ENCODE results near the gene NPIPB8. TPM values are rescaled to one million over a fixed set of nuclear protein-coding genes. Genes with fewer than 3 reads are reported as not detected.
"Not testable (repeated sequence)": the region's sequence is repeated elsewhere in the genome, so short reads cannot be mapped to it uniquely, and the experiment has no call there.

Gene NPIPB8
- total and polyA plus RNA-seq, 9 donors = 0.06 to 1.4 (median 0.57) TPM; not detected in 1

- Histone ChIP-seq H3K27me3 (ENCODE audit: control insufficient read depth, insufficient read depth, low read length) (peaks cover 2% of the 10 kb centered on the region), H3K9me3 (replicated peaks; ENCODE audit: control insufficient read depth, low read depth, low read length) (no peaks in the 10 kb centered on the region), H3K36me3 (ENCODE audit: control insufficient read depth, insufficient read depth, low read length) (peaks cover 3% of the 10 kb centered on the region), H3K4me1 (ENCODE audit: control insufficient read depth, insufficient read depth, low read length) (peaks cover 11% of the 10 kb centered on the region), H3K4me3 (ENCODE audit: low read length) (no peak within 1 kb of the TSS), H3K27ac (ENCODE audit: low read length) (no peak within 1 kb of the TSS)
- no peak for DNase-seq
- 12% methylated on average over 9 of the region's 11 CpGs for WGBS (ENCODE audit: insufficient coverage)
Observed at GRCh38 chr16:28596840-28597691, 40.8 kb upstream of the NPIPB8 start, which contains the start of gene SULT1A2. Gene SULT1A2 (minus strand): TSS chr16:28597050. CDS start chr16:28595930, 1,120 bp downstream.

DNA sequence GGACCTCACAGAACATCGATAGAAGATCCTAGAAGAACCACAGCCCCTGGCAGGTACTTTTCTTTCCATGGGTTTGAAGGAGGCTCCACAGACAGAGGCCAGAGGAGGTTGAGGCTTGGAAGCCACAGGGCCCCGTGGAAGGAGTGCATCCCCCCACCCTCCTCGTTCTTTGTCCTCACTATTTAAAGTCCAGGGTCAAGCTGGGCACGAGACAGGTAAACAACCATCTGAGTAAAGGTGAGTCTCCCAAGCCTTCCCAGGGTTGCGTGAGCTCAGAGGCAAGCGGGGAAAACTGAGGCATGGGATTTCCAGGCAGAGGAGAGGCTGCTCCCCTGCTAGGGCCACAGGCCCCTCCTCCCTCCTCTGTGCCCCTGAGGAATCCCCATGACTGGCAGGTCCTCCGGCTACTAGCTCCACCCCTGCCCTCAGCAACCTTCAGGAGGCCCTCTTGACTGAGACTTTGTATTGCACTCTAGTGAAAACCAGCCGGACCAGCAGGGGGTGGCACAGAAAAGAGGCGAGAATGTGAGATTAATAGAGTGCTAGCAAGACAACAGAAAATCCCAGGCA lies 40.1 kb upstream of the NPIPB8 start:
- Histone ChIP-seq H3K4me1 (ENCODE audit: control insufficient read depth, insufficient read depth, low read length) (peaks cover 11% of the 10 kb centered on the region), H3K9me3 (replicated peaks; ENCODE audit: control insufficient read depth, low read depth, low read length) (no peaks in the 10 kb centered on the region), H3K36me3 (ENCODE audit: control insufficient read depth, insufficient read depth, low read length) (peaks cover 3% of the 10 kb centered on the region), H3K27me3 (ENCODE audit: control insufficient read depth, insufficient read depth, low read length) (peaks cover 2% of the 10 kb centered on the region), H3K27ac (ENCODE audit: low read length) (no peak overlapping the region), H3K4me3 (ENCODE audit: low read length) (no peak overlapping the region)
- no peak for DNase-seq
- WGBS (ENCODE audit: insufficient coverage) = 59% methylated on average over 5 of the region's 9 CpGs

- not testable (repeated sequence) for H3K36me3 ChIP-seq (ENCODE audit: control insufficient read depth, insufficient read depth, low read length); H3K9me3 ChIP-seq (replicated peaks; ENCODE audit: control insufficient read depth, low read depth, low read length); H3K27me3 ChIP-seq (ENCODE audit: control insufficient read depth, insufficient read depth, low read length); H3K4me3 ChIP-seq (ENCODE audit: low read length); H3K27ac ChIP-seq (ENCODE audit: low read length); DNase-seq
- H3K4me1 ChIP-seq (ENCODE audit: control insufficient read depth, insufficient read depth, low read length) = peaks cover 11% of the 10 kb centered on the region
- WGBS (ENCODE audit: insufficient coverage) = no CpG with 5 or more reads among the region's 17 CpGs
Observed at GRCh38 chr16:28599377-28600285, 38.2 kb upstream of the NPIPB8 start.

DNA sequence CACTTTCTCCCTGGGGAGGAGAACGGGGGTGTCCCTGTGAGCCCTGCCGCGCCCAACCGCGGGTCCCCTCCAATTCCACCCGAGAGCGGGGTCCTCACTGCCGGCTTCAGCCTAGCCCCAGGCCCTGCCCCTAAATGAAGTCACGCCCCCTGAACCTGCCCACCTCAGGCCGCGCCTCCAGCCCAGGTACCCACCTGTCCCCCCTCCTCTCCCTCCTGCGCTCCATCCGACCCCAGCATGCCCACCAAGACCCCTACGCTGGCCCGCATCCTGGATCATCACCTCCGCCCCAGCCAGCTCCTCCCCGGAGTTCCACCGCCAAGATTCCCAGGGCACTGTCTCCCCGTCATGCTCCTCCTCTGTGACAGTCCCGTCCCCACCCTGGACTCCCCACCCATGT lies 36.9 kb upstream of the NPIPB8 start:
- peaks cover 11% of the 10 kb centered on the region for H3K4me1 ChIP-seq (ENCODE audit: control insufficient read depth, insufficient read depth, low read length)
- not testable (repeated sequence) for H3K27me3 ChIP-seq (ENCODE audit: control insufficient read depth, insufficient read depth, low read length); H3K36me3 ChIP-seq (ENCODE audit: control insufficient read depth, insufficient read depth, low read length); H3K27ac ChIP-seq (ENCODE audit: low read length); H3K9me3 ChIP-seq (replicated peaks; ENCODE audit: control insufficient read depth, low read depth, low read length); DNase-seq; H3K4me3 ChIP-seq (ENCODE audit: low read length)
- WGBS (ENCODE audit: insufficient coverage) = 10% methylated on average over 5 of the region's 20 CpGs

DNA sequence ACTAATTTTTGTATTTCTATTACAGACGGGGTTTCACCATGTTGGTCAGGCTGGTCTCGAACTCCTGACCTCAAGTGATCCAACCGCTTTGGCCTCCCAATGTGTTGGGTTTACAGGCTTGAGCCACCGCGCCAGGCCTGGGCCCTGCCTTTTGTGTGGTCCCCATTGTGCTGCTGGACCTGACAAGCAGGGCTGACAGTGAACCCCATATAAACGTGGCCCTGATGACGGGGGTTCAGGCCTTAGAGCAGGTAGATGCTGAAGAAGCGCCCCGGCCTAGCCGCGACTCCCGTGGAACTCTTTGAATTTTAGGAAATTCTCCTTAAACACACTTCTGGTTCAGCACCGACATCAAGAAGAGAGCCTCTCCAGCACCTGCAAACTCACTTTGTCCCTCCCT lies 36.3 kb upstream of the NPIPB8 start:
- H3K4me1 ChIP-seq (ENCODE audit: control insufficient read depth, insufficient read depth, low read length); H3K36me3 ChIP-seq (ENCODE audit: control insufficient read depth, insufficient read depth, low read length); H3K27ac ChIP-seq (ENCODE audit: low read length); H3K27me3 ChIP-seq (ENCODE audit: control insufficient read depth, insufficient read depth, low read length); DNase-seq; H3K4me3 ChIP-seq (ENCODE audit: low read length); H3K9me3 ChIP-seq (replicated peaks; ENCODE audit: control insufficient read depth, low read depth, low read length): not testable (repeated sequence)
- WGBS (ENCODE audit: insufficient coverage) = 84% methylated on average over 10 of the region's 13 CpGs

GRCh38 chr16:28602062-28602461 lies 35.8 kb upstream of the NPIPB8 start:
- H3K9me3 ChIP-seq (replicated peaks; ENCODE audit: control insufficient read depth, low read depth, low read length); H3K27me3 ChIP-seq (ENCODE audit: control insufficient read depth, insufficient read depth, low read length); DNase-seq; H3K27ac ChIP-seq (ENCODE audit: low read length); H3K36me3 ChIP-seq (ENCODE audit: control insufficient read depth, insufficient read depth, low read length); H3K4me1 ChIP-seq (ENCODE audit: control insufficient read depth, insufficient read depth, low read length); H3K4me3 ChIP-seq (ENCODE audit: low read length): not testable (repeated sequence)
- no CpG with 5 or more reads among the region's 10 CpGs for WGBS (ENCODE audit: insufficient coverage)

- WGBS (ENCODE audit: insufficient coverage) = 100% methylated on average over 2 of the region's 6 CpGs
- Histone ChIP-seq H3K27me3 (ENCODE audit: control insufficient read depth, insufficient read depth, low read length) (no peaks in the 10 kb centered on the region), H3K4me3 (ENCODE audit: low read length) (no peak overlapping the region), H3K4me1 (ENCODE audit: control insufficient read depth, insufficient read depth, low read length) (no peaks in the 10 kb centered on the region), H3K27ac (ENCODE audit: low read length) (no peak overlapping the region), H3K36me3 (ENCODE audit: control insufficient read depth, insufficient read depth, low read length) (no peaks in the 10 kb centered on the region), H3K9me3 (replicated peaks; ENCODE audit: control insufficient read depth, low read depth, low read length) (no peaks in the 10 kb centered on the region)
- DNase-seq = no peak
Observed at GRCh38 chr16:28602529-28602928, 35.3 kb upstream of the NPIPB8 start.

- Histone ChIP-seq H3K4me1 (ENCODE audit: control insufficient read depth, insufficient read depth, low read length) (no peaks in the 10 kb centered on the region), H3K27me3 (ENCODE audit: control insufficient read depth, insufficient read depth, low read length) (no peaks in the 10 kb centered on the region), H3K27ac (ENCODE audit: low read length) (no peak overlapping the region), H3K4me3 (ENCODE audit: low read length) (no peak overlapping the region), H3K36me3 (ENCODE audit: control insufficient read depth, insufficient read depth, low read length) (no peaks in the 10 kb centered on the region), H3K9me3 (replicated peaks; ENCODE audit: control insufficient read depth, low read depth, low read length) (no peaks in the 10 kb centered on the region)
- DNase-seq = no peak
- WGBS (ENCODE audit: insufficient coverage) = 73% methylated on average over 10 of the region's 11 CpGs
Observed at GRCh38 chr16:28603381-28604185, 34.3 kb upstream of the NPIPB8 start.

- H3K4me1 ChIP-seq (ENCODE audit: control insufficient read depth, insufficient read depth, low read length) = peaks cover 3% of the 10 kb centered on the region
- 47% methylated on average over 3 of the region's 8 CpGs for WGBS (ENCODE audit: insufficient coverage)
Observed at GRCh38 chr16:28604186-28604565, 33.7 kb upstream of the NPIPB8 start.

More at GRCh38 chr16:28604186-28604565, 33.7 kb upstream of the NPIPB8 start:
- Histone ChIP-seq H3K27me3 (ENCODE audit: control insufficient read depth, insufficient read depth, low read length) (no peaks in the 10 kb centered on the region), H3K9me3 (replicated peaks; ENCODE audit: control insufficient read depth, low read depth, low read length) (no peaks in the 10 kb centered on the region), H3K4me3 (ENCODE audit: low read length) (no peak overlapping the region), H3K36me3 (ENCODE audit: control insufficient read depth, insufficient read depth, low read length) (no peaks in the 10 kb centered on the region), H3K27ac (ENCODE audit: low read length) (no peak overlapping the region)
- DNase-seq = no peak
